IPS-20b (cell line): Measurements from ENCODE around the gene SLC25A44.

Experiments used
- H3K27ac ChIP-seq: one replicate; pipeline ENCODE4 v1.5.1; 2013; ENCODE audit warnings: low read length
- H3K27me3 ChIP-seq: 2 replicates; pipeline ENCODE4 v1.6.1; 2013; ENCODE audit warnings: mild to moderate bottlenecking, low read length, inconsistent platforms; ENCODE audit not compliant: insufficient read depth
- H3K36me3 ChIP-seq: 2 replicates; pipeline ENCODE4 v1.6.1; 2013; ENCODE audit warnings: low read depth, mild to moderate bottlenecking, inconsistent platforms, low read length, moderate library complexity; ENCODE audit not compliant: insufficient read depth
- H3K4me1 ChIP-seq: 2 replicates; pipeline ENCODE4 v1.6.1; 2013; ENCODE audit warnings: mild to moderate bottlenecking, control low read depth, inconsistent platforms, low read length, moderate library complexity; ENCODE audit not compliant: insufficient read depth
- H3K4me3 ChIP-seq: 2 replicates; pipeline ENCODE4 v1.5.1; 2013; ENCODE audit warnings: mild to moderate bottlenecking, low read length, inconsistent platforms
- H3K9ac ChIP-seq: 2 replicates; pipeline ENCODE4 v1.6.1; 2013; ENCODE audit warnings: low read depth, mild to moderate bottlenecking, inconsistent platforms, low read length, moderate library complexity
- H3K9me3 ChIP-seq: 2 replicates; pipeline ENCODE4 v1.6.1; 2013; ENCODE audit warnings: mild to moderate bottlenecking, low read depth, low read length, inconsistent platforms; ENCODE audit not compliant: insufficient read depth

Gene SLC25A44

DNA sequence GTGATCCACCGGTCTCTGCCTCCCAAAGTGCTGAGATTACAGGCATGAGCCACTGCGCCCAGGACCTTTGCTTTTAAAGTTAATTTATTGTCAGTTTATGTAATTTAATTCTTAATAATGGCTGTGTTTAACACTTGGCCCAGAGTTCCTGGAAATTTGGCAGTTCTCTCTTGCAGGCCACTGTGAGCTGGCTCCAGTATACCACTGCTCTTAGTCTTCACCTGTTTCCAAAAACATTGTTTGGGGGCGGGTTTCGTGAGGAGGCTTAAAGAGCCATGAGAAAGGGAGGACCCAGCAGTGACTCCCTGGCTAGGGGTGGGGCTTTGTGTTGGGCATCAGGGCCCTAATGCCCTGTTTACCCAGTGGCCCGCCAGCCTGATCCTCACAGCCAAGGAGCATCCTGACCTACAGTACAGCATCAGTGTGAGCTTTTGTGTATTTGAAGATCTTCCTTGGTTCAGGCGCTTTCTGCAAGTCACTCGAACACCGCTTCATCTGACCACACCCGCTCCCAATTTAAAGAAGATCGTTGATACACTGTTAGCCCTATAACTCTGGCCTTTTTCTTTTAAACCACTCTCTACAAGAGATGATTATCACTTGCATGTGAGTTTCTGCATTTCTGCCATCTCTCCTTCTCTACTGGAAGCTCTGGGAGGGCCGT, 36.0 kb downstream of the SLC25A44 start:
- Histone ChIP-seq H3K9me3 (no peaks in the 10 kb centered on the region), H3K4me3 (no peak overlapping the region), H3K27me3 (no peaks in the 10 kb centered on the region), H3K36me3 (peaks cover 55% of the 10 kb centered on the region), H3K9ac (no peak overlapping the region), H3K4me1 (no peaks in the 10 kb centered on the region), H3K27ac (no peak overlapping the region)

DNA sequence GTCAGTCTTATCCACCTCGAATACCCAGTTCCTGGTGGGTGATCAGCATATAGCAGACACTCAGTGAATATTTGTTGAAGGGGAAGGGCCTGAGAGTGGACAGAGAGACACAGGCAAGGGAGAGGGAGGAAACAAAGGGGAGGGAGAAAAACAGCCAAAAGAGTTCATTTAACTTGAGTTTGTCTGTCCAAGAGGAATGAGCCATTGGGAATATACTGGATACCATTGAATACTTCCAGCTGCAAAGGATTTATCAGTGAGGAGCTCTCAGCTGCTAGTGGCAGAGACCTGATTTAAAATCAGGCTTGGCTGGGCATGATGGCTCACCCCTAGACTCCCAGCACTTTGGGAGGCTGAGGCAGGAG, 36.6 kb downstream of the SLC25A44 start:
- no peaks in the 10 kb centered on the region for H3K4me1 ChIP-seq
- no peaks in the 10 kb centered on the region for H3K9me3 ChIP-seq
- H3K27ac ChIP-seq: no peak overlapping the region
- no peak overlapping the region for H3K4me3 ChIP-seq
- no peaks in the 10 kb centered on the region for H3K27me3 ChIP-seq
- no peak overlapping the region for H3K9ac ChIP-seq
- peaks cover 56% of the 10 kb centered on the region for H3K36me3 ChIP-seq

DNA sequence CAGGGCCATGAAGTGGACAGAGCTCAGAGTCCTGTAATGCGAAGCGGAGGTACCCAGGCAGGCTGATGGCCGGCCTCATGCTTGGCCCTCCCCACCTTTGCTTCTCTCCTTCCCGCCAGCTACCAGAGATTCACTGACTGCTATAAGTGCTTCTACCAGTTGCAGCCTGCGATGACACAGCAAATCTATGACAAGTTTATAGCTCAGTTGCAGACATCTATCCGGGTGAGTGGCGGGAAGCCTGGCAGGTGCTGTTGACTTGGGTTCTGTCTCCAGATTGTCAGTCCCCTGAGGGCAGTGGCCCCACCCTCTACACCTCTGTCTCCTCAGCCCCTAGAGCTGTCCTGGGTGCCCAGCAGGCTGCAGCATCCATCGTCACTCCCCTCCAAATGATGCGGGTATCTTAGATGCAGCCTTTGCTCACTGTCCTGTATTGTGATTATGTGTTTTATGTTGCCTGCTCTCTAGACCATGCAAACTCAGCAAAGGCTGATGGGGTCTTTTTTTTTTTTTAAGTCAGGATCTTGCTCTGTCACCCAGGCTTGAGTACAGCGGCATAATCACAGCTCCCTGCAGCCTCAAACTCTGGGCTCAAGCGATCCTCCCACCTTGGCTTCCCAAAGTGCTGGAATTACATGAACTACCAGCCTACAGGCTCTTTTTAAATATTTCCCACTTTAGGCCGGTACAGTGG, 38.4 kb downstream of the SLC25A44 start:
- Histone ChIP-seq H3K4me1 (no peaks in the 10 kb centered on the region), H3K27me3 (no peaks in the 10 kb centered on the region), H3K27ac (no peak overlapping the region), H3K9ac (no peak overlapping the region; the same call in 1 of the 2 replicates), H3K9me3 (no peaks in the 10 kb centered on the region), H3K36me3 (peaks cover 62% of the 10 kb centered on the region), H3K4me3 (no peak overlapping the region)

DNA sequence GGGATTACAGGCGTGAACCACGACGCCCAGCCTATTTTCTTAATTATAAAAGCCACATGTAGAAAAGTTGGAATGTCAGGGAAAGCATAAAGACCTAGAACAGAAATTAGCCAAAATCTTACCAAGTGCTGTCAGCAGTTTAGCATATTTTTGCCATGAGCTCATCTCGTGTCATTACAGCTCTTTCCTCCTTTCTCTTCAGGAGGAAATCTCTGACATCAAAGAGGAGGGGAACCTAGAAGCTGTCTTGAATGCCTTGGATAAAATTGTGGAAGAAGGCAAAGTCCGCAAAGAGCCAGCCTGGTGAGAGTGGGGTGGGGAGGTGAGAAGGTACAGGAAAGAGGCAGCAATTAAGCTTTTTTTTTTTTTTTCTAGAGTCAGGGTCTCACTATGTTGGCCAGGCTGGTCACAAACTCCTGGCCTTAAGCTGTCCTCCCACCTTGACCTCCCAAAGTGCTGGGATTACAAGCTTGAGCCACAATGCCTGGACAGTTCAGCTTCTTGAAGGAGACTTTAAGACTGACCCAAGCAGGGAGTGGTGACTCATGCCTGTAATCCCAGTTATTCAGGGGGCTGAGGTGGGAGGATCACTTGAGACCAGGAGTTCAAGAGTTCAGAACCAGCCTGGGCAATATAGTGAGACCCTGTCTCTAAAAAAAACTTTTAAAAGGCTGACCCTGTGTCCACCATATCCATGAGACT, 39.7 kb downstream of the SLC25A44 start:
- Histone ChIP-seq H3K4me3 (no peak overlapping the region), H3K9me3 (no peaks in the 10 kb centered on the region), H3K36me3 (peaks cover 69% of the 10 kb centered on the region), H3K27ac (no peak overlapping the region), H3K27me3 (no peaks in the 10 kb centered on the region), H3K4me1 (no peaks in the 10 kb centered on the region), H3K9ac (no peak overlapping the region)

DNA sequence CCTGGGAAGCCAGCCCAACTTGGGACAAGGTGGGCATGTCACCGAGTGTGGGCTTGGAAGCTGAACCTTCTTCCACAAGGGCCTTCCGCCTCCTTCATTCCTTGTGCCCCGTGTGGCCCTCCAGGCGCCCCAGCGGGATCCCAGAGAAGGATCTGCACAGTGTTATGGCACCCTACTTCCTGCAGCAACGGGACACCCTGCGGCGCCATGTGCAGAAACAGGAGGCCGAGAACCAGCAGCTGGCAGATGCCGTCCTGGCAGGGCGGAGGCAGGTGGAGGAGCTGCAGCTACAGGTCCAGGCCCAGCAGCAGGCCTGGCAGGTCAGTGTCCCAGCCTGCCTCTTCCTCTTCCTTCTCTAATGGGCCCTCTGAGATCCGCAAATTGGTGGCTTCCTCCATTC, 42.3 kb downstream of the SLC25A44 start:
- H3K27me3 ChIP-seq: no peaks in the 10 kb centered on the region
- H3K9ac ChIP-seq: no peak overlapping the region
- peaks cover 71% of the 10 kb centered on the region for H3K36me3 ChIP-seq
- no peak overlapping the region for H3K4me3 ChIP-seq
- H3K27ac ChIP-seq: no peak overlapping the region
- no peaks in the 10 kb centered on the region for H3K9me3 ChIP-seq
- no peaks in the 10 kb centered on the region for H3K4me1 ChIP-seq

DNA sequence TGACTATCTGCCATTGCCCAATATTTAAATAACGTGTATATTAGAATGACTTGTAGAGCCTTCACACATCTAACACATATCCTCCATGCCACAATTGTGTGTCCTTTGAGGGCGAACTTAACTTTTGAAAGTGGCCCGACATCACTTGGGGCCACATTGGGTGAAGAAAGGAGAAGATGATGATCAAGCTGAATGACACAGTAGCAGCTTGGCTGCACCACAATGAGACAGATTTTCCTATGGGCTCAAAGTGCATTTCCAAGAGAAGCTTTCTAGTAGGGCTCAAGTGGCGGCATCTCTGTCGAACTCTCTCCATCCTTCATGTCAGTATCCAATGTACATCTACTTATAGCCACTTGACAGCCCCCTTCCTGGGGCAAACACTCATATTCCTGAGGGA, 44.3 kb downstream of the SLC25A44 start:
- Histone ChIP-seq H3K9ac (no peak overlapping the region), H3K36me3 (peaks cover 61% of the 10 kb centered on the region), H3K4me1 (no peaks in the 10 kb centered on the region)

DNA sequence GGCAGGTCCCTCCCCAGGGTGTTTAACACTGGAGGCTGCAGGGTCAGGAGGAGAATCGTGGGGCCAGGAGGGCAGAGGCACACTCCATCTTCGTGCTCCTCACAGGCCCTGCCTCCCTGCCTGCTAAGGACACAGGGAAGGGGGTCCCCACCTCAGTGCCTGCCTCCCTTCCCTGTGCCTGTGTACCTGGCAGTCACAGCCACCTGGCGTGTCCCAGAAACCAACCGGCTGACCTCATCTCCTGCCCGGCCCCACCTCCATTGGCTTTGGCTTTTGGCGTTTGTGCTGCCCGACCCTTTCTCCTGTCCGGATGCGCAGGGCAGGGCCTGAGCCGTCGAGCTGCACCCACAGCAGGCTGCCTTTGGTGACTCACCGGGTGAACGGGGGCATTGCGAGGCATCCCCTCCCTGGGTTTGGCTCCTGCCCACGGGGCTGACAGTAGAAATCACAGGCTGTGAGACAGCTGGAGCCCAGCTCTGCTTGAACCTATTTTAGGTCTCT, 47.5 kb downstream of the SLC25A44 start:
- Histone ChIP-seq H3K27ac (no peak overlapping the region), H3K4me3 (no peak overlapping the region), H3K36me3 (peaks cover 34% of the 10 kb centered on the region), H3K27me3 (peaks cover 14% of the 10 kb centered on the region; the same call in 1 of the 2 replicates), H3K9ac (no peak overlapping the region), H3K9me3 (no peaks in the 10 kb centered on the region), H3K4me1 (peaks cover 3% of the 10 kb centered on the region; the same call in 1 of the 2 replicates)

More for the DNA sequence above, 44.3 kb downstream of the SLC25A44 start:
- no peak overlapping the region for H3K27ac ChIP-seq
- H3K4me3 ChIP-seq: no peak overlapping the region
- H3K27me3 ChIP-seq: no peaks in the 10 kb centered on the region
- no peaks in the 10 kb centered on the region for H3K9me3 ChIP-seq

DNA sequence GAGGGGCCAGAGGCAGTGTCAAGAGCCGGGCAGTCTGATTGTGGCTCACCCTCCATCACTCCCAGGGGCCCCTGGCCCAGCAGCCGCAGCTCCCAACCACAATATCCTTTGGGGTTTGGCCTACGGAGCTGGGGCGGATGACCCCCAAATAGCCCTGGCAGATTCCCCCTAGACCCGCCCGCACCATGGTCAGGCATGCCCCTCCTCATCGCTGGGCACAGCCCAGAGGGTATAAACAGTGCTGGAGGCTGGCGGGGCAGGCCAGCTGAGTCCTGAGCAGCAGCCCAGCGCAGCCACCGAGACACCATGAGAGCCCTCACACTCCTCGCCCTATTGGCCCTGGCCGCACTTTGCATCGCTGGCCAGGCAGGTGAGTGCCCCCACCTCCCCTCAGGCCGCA, 48.0 kb downstream of the SLC25A44 start, which contains the start of gene BGLAP:
Gene BGLAP, plus strand, starts transcription at position 259 of the 400 bp plus-strand sequence. Its CDS starts 48 bp downstream, at position 307.
- Histone ChIP-seq H3K36me3 (peaks cover 28% of the 10 kb centered on the region), H3K4me3 (no peak within 1 kb of the TSS), H3K4me1 (peaks cover 3% of the 10 kb centered on the region; the same call in 1 of the 2 replicates), H3K9ac (no peak within 1 kb of the TSS), H3K9me3 (no peaks in the 10 kb centered on the region), H3K27ac (no peak within 1 kb of the TSS), H3K27me3 (peaks cover 15% of the 10 kb centered on the region; the same call in 1 of the 2 replicates)

DNA sequence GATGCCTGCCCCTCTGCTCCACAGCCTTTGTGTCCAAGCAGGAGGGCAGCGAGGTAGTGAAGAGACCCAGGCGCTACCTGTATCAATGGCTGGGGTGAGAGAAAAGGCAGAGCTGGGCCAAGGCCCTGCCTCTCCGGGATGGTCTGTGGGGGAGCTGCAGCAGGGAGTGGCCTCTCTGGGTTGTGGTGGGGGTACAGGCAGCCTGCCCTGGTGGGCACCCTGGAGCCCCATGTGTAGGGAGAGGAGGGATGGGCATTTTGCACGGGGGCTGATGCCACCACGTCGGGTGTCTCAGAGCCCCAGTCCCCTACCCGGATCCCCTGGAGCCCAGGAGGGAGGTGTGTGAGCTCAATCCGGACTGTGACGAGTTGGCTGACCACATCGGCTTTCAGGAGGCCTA, 48.8 kb downstream of the SLC25A44 start:
- no peaks in the 10 kb centered on the region for H3K9me3 ChIP-seq
- H3K9ac ChIP-seq: no peak overlapping the region
- H3K27me3 ChIP-seq: peaks cover 15% of the 10 kb centered on the region; the same call in 1 of the 2 replicates

DNA sequence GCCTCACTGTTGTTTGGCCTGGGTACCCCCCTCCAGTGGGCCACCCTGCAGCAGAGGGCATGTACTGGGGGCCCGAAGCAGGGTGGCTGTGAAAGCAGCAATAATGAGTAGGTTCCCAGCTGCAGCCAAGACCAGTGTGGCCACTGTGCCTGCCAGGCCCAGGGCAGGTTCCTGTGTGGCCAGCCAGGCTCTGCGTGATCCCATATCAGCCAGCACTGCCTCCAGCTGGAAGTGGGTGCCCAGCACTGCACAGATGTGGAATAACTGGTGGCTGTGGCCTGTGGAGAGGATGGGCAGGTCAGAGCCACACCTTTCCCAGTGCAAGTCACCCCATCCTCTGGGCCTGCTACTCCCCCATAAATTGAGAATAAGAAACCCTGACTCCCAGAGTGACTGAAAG, 50.2 kb downstream of the SLC25A44 start:
- H3K27ac ChIP-seq: no peak overlapping the region
- peaks cover 7% of the 10 kb centered on the region for H3K4me1 ChIP-seq
- peaks cover 14% of the 10 kb centered on the region for H3K36me3 ChIP-seq
- H3K9ac ChIP-seq: no peak overlapping the region
- no peak overlapping the region for H3K4me3 ChIP-seq
- peaks cover 15% of the 10 kb centered on the region; the same call in 1 of the 2 replicates for H3K27me3 ChIP-seq
- H3K9me3 ChIP-seq: no peaks in the 10 kb centered on the region

More for the DNA sequence above, 48.8 kb downstream of the SLC25A44 start:
- Histone ChIP-seq H3K27ac (no peak overlapping the region), H3K4me1 (peaks cover 7% of the 10 kb centered on the region; the same call in 1 of the 2 replicates), H3K36me3 (peaks cover 23% of the 10 kb centered on the region), H3K4me3 (no peak overlapping the region)

DNA sequence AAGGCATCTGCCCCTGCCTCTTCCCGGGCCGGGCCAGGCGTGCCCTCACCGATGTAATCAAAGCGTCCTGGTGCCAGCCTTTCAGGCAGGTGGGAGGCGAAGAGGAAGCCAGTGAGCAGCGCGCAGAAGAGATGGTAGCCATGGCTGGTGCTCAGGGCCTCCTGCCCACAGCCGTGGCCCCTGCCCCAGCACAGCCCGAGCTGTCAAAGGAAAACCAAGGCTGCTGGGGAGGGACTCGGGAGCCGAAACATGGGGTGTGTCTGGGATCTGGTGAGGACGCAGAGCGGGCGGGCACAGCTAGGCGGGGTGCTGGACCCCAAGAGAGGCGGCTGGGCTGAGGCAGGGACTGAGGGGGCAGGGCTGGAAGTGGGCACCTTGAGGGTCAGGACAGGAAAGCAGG, 50.8 kb downstream of the SLC25A44 start:
- H3K4me1 ChIP-seq: peaks cover 7% of the 10 kb centered on the region
- H3K27me3 ChIP-seq: peaks cover 15% of the 10 kb centered on the region; the same call in 1 of the 2 replicates
- H3K4me3 ChIP-seq: no peak overlapping the region
- H3K9ac ChIP-seq: no peak overlapping the region
- peaks cover 14% of the 10 kb centered on the region; the same call in 1 of the 2 replicates for H3K36me3 ChIP-seq
- no peaks in the 10 kb centered on the region for H3K9me3 ChIP-seq
- no peak overlapping the region for H3K27ac ChIP-seq
